Measurements from ENCODE around the gene GCC2. TPM values are rescaled to one million over a fixed set of nuclear protein-coding genes. Genes with fewer than 3 reads are reported as not detected.

Gene GCC2
- total RNA-seq, result 10 to 100 TPM; 19.6 to 39.5 (median 21.8) TPM

GRCh38 chr2:108448678-108449409, at the start of gene GCC2:
Gene GCC2, plus strand, starts transcription at chr2:108449206. Its CDS starts 69 bp downstream, at chr2:108449275.
- peak; percentile 95 to 99 for DNase-seq (ENCODE audit: low spot score in 2 of 2)
- 1% methylated on average over 23 to 38 of the region's 55 CpGs for WGBS, 2 donors
- H3K4me3 ChIP-seq (ENCODE audit: low read depth, poor library complexity, severe bottlenecking), result peak within 1 kb of the TSS; percentile 83
- intact Hi-C loops (cut with DNase I; ENCODE audit: low total_unique reads), result no loop called here
- TF ChIP-seq POLR2A (IDR thresholded peaks at IDR 0.05) (no peak), CTCF (IDR thresholded peaks at IDR 0.05) (peak in 1 of 3 donors; percentile 72)

- 91 to 100% methylated on average over 2 of the region's 2 CpGs for WGBS, 2 donors
- no peak for DNase-seq (ENCODE audit: low spot score in 2 of 2)
- H3K4me3 ChIP-seq (ENCODE audit: low read depth, poor library complexity, severe bottlenecking), result no peak overlapping the region
- TF ChIP-seq CTCF (IDR thresholded peaks at IDR 0.05) (no peak), POLR2A (IDR thresholded peaks at IDR 0.05) (no peak)
- intact Hi-C loops (cut with DNase I; ENCODE audit: low total_unique reads), result no loop called here
Measured at GRCh38 chr2:108399479-108399878, 49.5 kb upstream of the GCC2 start.

GRCh38 chr2:108401800-108402199, 47.2 kb upstream of the GCC2 start:
- TF ChIP-seq CTCF (IDR thresholded peaks at IDR 0.05), result no peak
- intact Hi-C loops (cut with DNase I; ENCODE audit: low total_unique reads), result no loop called here
- 87 to 96% methylated on average over 3 of the region's 3 CpGs for WGBS, 2 donors
- DNase-seq (ENCODE audit: low spot score in 2 of 2), result no peak
- H3K4me3 ChIP-seq (ENCODE audit: low read depth, poor library complexity, severe bottlenecking), result no peak overlapping the region

- DNase-seq (ENCODE audit: low spot score in 2 of 2), result no peak
- 37 to 46% methylated on average over 7 of the region's 7 CpGs for WGBS, 2 donors
- intact Hi-C loops (cut with DNase I; ENCODE audit: low total_unique reads), result no loop called here
- TF ChIP-seq CTCF (IDR thresholded peaks at IDR 0.05), result no peak
- no peak overlapping the region for H3K4me3 ChIP-seq (ENCODE audit: low read depth, poor library complexity, severe bottlenecking)
Measured at GRCh38 chr2:108403494-108403893, 45.5 kb upstream of the GCC2 start.

- no peak for DNase-seq (ENCODE audit: low spot score in 2 of 2)
- no peak for TF ChIP-seq POLR2A (IDR thresholded peaks at IDR 0.05)
- no peak for TF ChIP-seq CTCF (IDR thresholded peaks at IDR 0.05)
- H3K4me3 ChIP-seq (ENCODE audit: low read depth, poor library complexity, severe bottlenecking), result no peak overlapping the region
- intact Hi-C loops (cut with DNase I; ENCODE audit: low total_unique reads), result no loop called here
- WGBS, 2 donors, result 63 to 68% methylated on average over 4 of the region's 4 CpGs
Measured at GRCh38 chr2:108404784-108405397, 44.1 kb upstream of the GCC2 start.
